Measurements from ENCODE around the gene PTK7.
A peak's percentile ranks its signal among the peaks of the same experiment; 100 is the strongest.

PTK7 gene

DNA sequence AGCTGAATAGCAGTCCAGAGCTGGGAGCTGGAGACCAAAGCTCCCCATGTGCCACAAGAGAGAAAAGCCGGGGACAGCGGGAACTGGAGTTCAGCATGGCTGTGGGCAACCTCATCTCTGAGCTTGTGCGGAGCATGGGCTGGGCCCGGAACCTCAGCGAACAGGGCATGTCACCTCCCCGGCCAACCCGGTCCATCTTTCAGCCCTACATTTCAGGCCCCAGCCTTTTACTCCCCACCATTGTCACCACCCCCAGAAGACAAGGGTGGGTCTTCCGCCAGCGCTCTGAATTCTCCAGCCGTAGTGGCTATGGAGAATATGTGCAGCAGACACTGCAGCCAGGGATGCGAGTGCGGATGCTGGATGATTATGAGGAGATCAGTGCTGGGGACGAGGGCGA, 109.9 kb downstream of the PTK7 start:
- Mint-ChIP-seq H3K4me3 (no peak overlapping the region), H3K27me3 (no peaks in the 10 kb centered on the region), H3K27ac (no peak overlapping the region), H3K9me3 (no peaks in the 10 kb centered on the region), H3K36me3 (peaks cover 26 to 56% of the 10 kb centered on the region in 2 donors), H3K4me1 (peaks cover 41 to 54% of the 10 kb centered on the region in 2 donors)
- DNase-seq (no peak), ATAC-seq (replicated peaks) (no peak)

DNA sequence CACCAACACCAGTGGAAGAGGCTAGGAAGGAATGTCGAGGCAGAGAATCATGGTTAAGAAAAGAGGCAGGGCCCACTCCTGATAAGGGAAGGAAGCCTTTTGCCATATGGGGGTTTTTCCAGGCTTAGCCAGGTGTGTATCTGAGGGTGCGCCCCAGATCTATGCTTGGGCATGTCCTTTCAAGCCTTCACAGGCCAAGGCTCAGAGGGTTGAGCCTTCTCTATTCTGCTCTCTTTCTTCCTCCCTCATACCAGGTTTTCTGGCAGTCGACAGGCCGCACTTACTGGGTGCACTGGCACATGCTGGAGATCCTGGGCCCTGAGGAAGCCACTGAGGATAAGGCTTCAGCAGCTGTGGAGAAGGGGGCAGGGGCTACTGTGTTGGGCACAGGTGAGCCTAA, 110.6 kb downstream of the PTK7 start:
- no peak overlapping the region for H3K4me3 Mint-ChIP-seq
- no peak for ATAC-seq (replicated peaks)
- H3K27ac Mint-ChIP-seq = no peak overlapping the region
- no peaks in the 10 kb centered on the region for H3K9me3 Mint-ChIP-seq
- H3K27me3 Mint-ChIP-seq = no peaks in the 10 kb centered on the region
- peaks cover 26 to 52% of the 10 kb centered on the region in 2 donors for H3K36me3 Mint-ChIP-seq
- peaks cover 35 to 48% of the 10 kb centered on the region in 2 donors for H3K4me1 Mint-ChIP-seq
- DNase-seq = no peak

DNA sequence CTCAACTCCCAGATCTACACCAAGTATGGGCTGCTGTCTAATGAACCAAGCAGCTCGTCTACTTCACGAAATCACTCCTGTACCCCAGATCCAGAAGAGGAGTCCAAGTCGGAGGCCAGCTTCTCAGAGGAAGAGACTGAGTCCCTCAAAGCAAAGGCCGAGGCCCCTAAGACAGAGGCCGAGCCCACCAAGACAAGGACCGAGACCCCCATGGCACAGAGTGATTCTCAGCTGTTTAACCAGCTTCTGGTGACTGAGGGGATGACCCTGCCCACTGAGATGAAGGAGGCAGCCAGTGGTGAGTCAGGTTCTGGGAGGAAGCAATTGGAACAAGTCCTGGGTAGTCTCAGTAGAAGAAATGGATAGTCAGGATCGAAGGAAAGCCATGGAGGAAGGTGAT, 111.7 kb downstream of the PTK7 start:
- H3K27ac Mint-ChIP-seq = no peak overlapping the region
- no peaks in the 10 kb centered on the region for H3K9me3 Mint-ChIP-seq
- peaks cover 32 to 40% of the 10 kb centered on the region in 2 donors for H3K4me1 Mint-ChIP-seq
- peaks cover 31 to 55% of the 10 kb centered on the region in 2 donors for H3K36me3 Mint-ChIP-seq
- H3K27me3 Mint-ChIP-seq = no peaks in the 10 kb centered on the region
- H3K4me3 Mint-ChIP-seq = no peak overlapping the region
- no peak for ATAC-seq (replicated peaks)
- no peak for DNase-seq

DNA sequence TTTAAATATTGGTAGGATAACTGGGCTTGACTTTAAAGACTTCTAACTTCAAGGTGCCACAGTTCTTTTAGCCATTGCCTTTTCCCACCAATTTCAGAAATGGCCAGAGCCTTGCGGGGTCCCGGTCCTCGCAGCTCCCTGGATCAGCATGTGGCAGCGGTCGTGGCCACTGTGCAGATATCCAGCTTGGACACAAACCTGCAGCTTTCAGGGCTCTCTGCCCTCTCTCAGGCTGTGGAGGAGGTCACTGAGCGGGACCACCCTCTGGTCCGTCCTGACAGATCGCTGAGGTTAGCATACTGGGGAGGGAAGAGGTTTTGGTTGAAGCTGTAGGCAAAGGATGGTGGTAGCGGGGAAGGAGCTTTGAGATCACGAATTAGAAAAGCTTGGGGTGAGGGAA, 112.3 kb downstream of the PTK7 start:
- H3K4me1 Mint-ChIP-seq = peaks cover 29 to 34% of the 10 kb centered on the region in 2 donors
- no peak overlapping the region for H3K27ac Mint-ChIP-seq
- peaks cover 35 to 61% of the 10 kb centered on the region in 2 donors for H3K36me3 Mint-ChIP-seq
- H3K27me3 Mint-ChIP-seq = no peaks in the 10 kb centered on the region
- DNase-seq (no peak), ATAC-seq (replicated peaks) (no peak)
- H3K9me3 Mint-ChIP-seq = no peaks in the 10 kb centered on the region
- no peak overlapping the region for H3K4me3 Mint-ChIP-seq

DNA sequence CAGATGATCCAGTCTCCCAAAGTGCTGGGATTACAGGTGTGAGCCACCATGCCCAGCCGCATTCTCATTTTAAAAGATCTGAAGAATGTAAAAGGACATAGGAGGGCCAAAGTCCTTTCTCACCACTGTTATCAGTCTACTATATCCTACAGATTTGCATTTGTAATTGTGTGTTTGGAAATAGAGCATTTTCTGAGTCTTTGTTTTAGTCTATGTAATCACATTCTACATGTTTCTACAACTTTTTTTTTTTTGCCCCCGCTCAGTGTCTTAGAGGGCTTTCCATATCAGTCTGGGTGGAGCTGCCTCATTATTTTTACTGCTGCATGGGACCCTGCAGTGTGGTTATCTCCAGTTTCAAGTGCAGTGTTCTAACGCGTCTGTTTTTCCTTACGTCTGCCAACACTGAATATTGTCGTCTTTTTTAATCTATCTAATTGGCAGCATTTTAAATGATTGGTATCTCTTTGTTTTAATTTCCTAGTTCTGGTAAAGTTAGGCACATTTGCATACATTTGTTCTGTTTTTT, 113.7 kb downstream of the PTK7 start:
- Mint-ChIP-seq H3K36me3 (peaks cover 35 to 60% of the 10 kb centered on the region in 2 donors), H3K4me3 (no peak overlapping the region), H3K27ac (no peak overlapping the region), H3K27me3 (no peaks in the 10 kb centered on the region), H3K4me1 (peaks cover 18 to 20% of the 10 kb centered on the region in 2 donors), H3K9me3 (no peaks in the 10 kb centered on the region)
- ATAC-seq (replicated peaks) (no peak), DNase-seq (no peak)

DNA sequence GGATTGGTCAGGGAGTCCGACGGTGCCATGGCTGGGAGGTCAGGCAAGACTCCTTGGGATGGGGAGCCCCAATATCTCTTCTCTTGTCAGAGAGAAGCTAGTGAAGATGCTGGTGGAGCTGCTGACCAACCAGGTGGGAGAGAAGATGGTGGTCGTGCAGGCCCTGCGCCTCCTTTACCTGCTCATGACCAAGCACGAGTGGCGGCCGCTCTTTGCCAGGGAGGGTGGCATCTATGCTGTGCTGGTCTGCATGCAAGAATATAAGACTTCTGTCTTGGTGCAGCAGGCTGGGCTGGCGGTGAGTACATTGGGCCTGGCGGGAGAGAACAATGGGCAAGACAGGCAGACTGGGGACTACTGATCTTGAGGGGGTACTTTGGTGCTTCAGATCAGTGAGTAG, 116.8 kb downstream of the PTK7 start:
- Mint-ChIP-seq H3K4me1 (peaks cover 6 to 9% of the 10 kb centered on the region in 2 donors), H3K27me3 (no peaks in the 10 kb centered on the region), H3K4me3 (no peak overlapping the region), H3K27ac (no peak overlapping the region), H3K9me3 (no peaks in the 10 kb centered on the region), H3K36me3 (peaks cover 32 to 50% of the 10 kb centered on the region in 2 donors)
- ATAC-seq (replicated peaks) (no peak), DNase-seq (no peak)

DNA sequence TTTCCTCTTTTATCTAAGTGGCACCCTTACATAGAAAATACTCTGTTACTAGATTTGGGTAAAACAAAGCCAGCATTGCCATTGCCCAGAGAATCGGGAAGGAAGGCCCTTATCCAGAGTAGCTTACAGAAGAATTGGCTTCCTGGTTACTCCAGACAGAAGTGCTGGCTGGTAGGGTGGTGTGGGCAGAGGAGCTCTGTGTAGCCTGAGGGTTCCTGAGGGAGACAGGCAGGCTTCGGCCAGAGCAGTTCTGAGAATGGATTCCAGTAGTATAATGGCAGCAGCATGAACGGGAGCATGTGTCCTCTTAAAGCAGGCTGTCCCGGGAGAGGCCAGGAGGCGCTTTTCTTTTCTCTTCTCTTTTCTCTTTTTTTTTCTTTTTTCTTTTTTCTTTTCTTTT, 117.8 kb downstream of the PTK7 start:
- ATAC-seq (replicated peaks) (no peak), DNase-seq (no peak)
- Mint-ChIP-seq H3K27ac (no peak overlapping the region), H3K36me3 (peaks cover 32 to 43% of the 10 kb centered on the region in 2 donors), H3K27me3 (no peaks in the 10 kb centered on the region), H3K9me3 (no peaks in the 10 kb centered on the region), H3K4me3 (no peak overlapping the region), H3K4me1 (peaks cover 6 to 7% of the 10 kb centered on the region in 2 donors)

DNA sequence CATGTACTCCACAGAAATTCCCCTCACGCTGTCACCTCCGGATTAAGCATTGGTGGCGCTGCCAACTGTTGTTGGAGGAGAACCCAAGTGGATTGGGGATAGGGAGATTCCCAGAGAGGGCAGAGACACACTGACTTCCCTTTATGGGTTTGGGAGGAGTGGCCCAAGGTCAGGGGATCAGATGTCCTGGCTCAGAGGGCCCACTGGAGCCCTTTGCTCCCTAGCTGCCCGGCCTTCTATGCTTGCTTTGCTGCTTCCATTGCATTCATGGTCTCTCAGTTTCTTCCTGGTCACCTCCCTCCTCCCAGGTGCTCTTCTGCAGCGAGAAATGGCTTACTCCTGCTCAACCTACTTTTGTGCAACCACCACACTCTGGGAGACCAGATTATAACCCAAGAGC, 120.2 kb downstream of the PTK7 start:
- Mint-ChIP-seq H3K9me3 (no peaks in the 10 kb centered on the region), H3K27ac (no peak overlapping the region), H3K4me3 (no peak overlapping the region)

DNA sequence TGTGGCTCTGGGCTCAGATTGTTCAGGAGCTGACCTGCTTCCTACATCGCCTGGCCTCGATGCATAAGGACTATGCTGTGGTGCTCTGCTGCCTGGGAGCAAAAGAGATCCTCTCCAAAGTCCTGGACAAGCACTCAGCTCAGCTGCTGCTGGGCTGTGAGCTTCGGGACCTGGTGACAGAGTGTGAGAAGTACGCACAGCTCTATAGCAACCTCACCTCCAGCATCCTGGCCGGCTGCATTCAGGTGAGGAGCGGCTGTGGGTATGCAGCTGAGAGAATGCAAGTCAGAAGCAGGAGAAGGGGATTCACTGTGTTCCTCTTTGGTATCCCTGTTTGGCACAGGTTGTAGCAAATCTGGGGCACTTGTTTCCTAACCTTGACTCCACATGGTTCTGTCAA, 123.8 kb downstream of the PTK7 start:
- Mint-ChIP-seq H3K27me3 (no peaks in the 10 kb centered on the region), H3K36me3 (peaks cover 36 to 57% of the 10 kb centered on the region in 2 donors), H3K4me3 (no peak overlapping the region), H3K9me3 (no peaks in the 10 kb centered on the region), H3K27ac (no peak overlapping the region), H3K4me1 (no peaks in the 10 kb centered on the region)
- DNase-seq (no peak), ATAC-seq (replicated peaks) (no peak)

More for the DNA sequence above, 120.2 kb downstream of the PTK7 start:
- DNase-seq (no peak), ATAC-seq (replicated peaks) (no peak)
- H3K27me3 Mint-ChIP-seq = no peaks in the 10 kb centered on the region
- H3K36me3 Mint-ChIP-seq = peaks cover 38 to 48% of the 10 kb centered on the region in 2 donors
- H3K4me1 Mint-ChIP-seq = peaks cover 0 to 5% of the 10 kb centered on the region in 2 donors

DNA sequence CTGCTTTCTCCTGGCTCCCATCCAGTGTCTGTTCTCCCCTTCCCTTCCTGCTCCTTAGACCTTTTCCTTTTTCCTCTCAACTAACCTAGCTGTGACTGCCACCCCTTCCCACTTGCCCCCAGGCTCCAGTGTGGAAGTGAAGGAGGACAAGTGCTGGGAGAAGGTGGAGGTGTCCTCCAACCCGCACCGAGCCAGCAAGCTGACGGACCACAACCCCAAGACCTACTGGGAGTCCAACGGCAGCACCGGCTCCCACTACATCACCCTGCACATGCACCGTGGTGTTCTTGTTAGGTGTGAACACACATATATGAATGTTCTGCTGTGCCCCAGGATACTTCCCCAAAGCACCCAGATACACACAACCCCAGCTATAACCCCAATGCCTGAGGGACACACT, 124.4 kb downstream of the PTK7 start:
- ATAC-seq (replicated peaks) (no peak), DNase-seq (no peak)
- H3K27ac Mint-ChIP-seq = no peak overlapping the region
- H3K9me3 Mint-ChIP-seq = no peaks in the 10 kb centered on the region
- H3K4me3 Mint-ChIP-seq = no peak overlapping the region
- H3K27me3 Mint-ChIP-seq = no peaks in the 10 kb centered on the region
- peaks cover 40 to 59% of the 10 kb centered on the region in 2 donors for H3K36me3 Mint-ChIP-seq
- no peaks in the 10 kb centered on the region for H3K4me1 Mint-ChIP-seq

DNA sequence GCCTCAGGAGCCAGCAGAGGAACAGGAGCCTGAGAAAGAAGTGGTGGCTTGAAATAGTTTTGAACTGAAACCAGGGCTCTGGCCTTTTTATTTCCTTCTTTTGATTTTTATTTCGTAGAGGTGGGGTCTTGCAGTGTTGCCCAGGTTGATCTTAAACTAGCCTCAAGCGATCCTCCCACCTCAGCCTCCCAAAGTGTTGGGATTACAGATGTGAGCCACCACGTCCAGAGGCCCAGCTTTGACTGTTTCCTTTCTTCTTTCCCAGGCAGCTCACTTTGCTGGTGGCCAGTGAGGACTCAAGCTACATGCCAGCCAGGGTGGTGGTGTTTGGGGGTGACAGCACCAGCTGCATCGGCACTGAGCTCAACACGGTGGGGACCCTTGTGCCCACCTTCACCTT, 126.3 kb downstream of the PTK7 start:
- Mint-ChIP-seq H3K4me3 (no peak overlapping the region), H3K27me3 (no peaks in the 10 kb centered on the region), H3K9me3 (no peaks in the 10 kb centered on the region), H3K36me3 (peaks cover 41 to 62% of the 10 kb centered on the region in 2 donors), H3K27ac (peak overlapping the region; percentile 60), H3K4me1 (peaks cover 0 to 4% of the 10 kb centered on the region in 2 donors)
- ATAC-seq (replicated peaks) (no peak), DNase-seq (no peak)

DNA sequence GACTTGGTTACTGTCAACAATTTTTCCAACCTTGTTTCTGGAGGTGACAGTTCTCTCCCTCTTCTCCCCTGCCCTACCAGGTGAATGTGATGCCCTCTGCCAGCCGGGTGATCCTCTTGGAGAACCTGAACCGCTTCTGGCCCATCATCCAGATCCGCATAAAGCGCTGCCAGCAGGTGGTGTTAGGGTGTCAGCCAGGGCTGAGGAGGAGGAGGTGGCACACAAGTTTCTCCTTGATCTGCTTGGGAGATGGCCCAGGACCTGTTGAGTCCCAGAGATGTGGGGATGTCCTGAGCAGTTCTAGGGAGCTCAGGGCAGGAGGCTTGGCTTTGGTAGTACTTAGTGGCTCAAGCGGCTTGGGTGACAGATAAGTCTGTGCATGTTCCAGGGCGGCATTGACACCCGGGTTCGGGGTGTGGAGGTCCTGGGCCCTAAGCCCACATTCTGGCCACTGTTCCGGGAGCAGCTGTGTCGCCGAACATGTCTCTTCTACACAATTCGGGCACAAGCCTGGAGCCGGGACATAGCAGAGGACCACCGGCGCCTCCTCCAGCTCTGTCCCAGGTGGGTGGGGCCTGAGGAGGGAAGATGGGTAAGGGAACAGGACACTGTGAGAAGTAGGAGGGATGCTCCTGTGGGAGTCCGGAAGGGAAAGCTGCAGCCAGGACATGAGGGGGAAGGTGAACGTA, 127.1 kb downstream of the PTK7 start:
- no peak overlapping the region for H3K27ac Mint-ChIP-seq
- peaks cover 41 to 62% of the 10 kb centered on the region in 2 donors for H3K36me3 Mint-ChIP-seq
- no peak for DNase-seq
- no peak overlapping the region for H3K4me3 Mint-ChIP-seq
- no peaks in the 10 kb centered on the region for H3K27me3 Mint-ChIP-seq
- H3K4me1 Mint-ChIP-seq = peaks cover 0 to 4% of the 10 kb centered on the region in 2 donors
- no peak for ATAC-seq (replicated peaks)
- no peaks in the 10 kb centered on the region for H3K9me3 Mint-ChIP-seq

DNA sequence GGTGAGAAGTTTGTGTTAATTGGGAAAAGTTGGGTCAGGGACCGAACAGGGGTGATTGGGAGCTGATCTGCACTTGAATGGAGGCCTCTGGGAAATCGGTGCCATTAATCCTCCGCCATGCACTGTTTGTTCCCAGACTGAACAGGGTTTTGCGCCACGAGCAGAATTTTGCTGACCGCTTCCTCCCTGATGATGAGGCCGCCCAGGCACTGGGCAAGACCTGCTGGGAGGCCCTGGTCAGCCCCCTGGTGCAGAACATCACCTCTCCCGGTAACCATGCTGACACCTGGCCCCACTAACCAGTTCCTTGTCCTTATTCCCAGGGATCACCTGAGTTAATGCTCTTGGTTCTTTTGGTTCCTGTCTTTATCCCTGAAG, 127.6 kb downstream of the PTK7 start:
- no peak overlapping the region for H3K4me3 Mint-ChIP-seq
- H3K9me3 Mint-ChIP-seq = no peaks in the 10 kb centered on the region
- H3K4me1 Mint-ChIP-seq = peaks cover 0 to 4% of the 10 kb centered on the region in 2 donors
- H3K36me3 Mint-ChIP-seq = peaks cover 41 to 62% of the 10 kb centered on the region in 2 donors
- H3K27ac Mint-ChIP-seq = peak overlapping the region; percentile 33
- ATAC-seq (replicated peaks) (no peak), DNase-seq (no peak)
- H3K27me3 Mint-ChIP-seq = no peaks in the 10 kb centered on the region

DNA sequence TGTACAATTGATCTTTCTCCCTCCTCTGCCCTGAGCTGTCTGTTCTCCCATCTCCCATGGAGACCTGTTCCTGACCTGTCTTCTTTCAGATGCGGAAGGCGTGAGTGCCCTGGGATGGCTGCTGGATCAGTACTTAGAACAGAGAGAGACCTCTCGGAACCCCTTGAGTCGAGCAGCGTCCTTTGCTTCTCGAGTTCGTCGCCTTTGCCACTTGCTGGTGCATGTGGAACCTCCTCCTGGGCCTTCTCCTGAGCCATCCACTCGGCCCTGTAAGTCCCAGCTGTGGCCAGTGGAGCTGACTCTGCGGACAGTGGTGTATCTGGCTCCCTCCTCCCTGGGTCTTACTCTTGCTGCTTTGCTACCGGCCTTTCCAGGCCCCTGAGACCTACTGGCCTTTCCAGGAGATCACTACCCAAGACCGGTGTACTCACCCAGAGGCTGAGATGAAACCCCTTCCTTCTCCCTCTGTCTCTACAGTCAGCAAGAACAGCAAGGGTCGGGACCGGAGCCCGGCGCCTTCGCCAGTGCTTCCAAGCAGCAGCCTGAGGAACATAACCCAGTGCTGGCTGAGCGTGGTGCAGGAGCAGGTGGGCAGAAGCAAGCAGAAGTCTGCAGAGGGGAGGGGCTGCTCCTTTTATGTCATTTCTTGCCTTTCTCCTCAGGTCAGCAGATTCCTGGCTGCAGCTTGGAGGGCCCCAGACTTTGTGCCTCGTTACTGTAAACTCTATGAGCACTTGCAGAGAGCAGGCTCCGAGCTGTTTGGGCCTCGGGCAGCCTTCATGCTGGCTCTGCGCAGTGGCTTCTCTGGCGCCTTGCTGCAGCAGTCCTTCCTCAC, 128.4 kb downstream of the PTK7 start:
- peaks cover 0 to 4% of the 10 kb centered on the region in 2 donors for H3K4me1 Mint-ChIP-seq
- ATAC-seq (replicated peaks) = no peak
- peaks cover 43 to 61% of the 10 kb centered on the region in 2 donors for H3K36me3 Mint-ChIP-seq
- no peak overlapping the region for H3K4me3 Mint-ChIP-seq
- H3K27me3 Mint-ChIP-seq = no peaks in the 10 kb centered on the region
- H3K27ac Mint-ChIP-seq = peak overlapping the region; percentile 33
- no peaks in the 10 kb centered on the region for H3K9me3 Mint-ChIP-seq
- no peak for DNase-seq

DNA sequence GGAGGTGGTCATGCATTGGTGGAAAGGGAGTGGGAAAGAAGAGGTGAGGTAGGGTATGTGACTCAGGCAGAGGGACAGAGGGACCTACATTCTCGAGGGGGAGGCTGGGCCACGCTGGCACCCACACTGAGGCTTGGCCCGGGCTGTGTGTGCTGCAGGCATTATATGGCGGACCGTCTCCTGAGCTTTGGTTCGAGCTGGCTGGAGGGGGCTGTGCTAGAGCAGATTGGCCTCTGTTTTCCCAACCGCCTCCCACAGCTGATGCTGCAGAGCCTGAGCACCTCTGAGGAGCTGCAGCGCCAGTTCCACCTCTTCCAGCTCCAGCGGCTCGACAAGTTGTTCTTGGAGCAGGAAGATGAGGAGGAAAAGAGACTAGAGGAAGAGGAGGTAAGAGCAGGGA, 129.7 kb downstream of the PTK7 start:
- ATAC-seq (replicated peaks) (no peak), DNase-seq (no peak)
- H3K27me3 Mint-ChIP-seq = no peaks in the 10 kb centered on the region
- no peaks in the 10 kb centered on the region for H3K9me3 Mint-ChIP-seq
- H3K4me3 Mint-ChIP-seq = no peak overlapping the region
- peaks cover 0 to 4% of the 10 kb centered on the region in 2 donors for H3K4me1 Mint-ChIP-seq
- peaks cover 40 to 53% of the 10 kb centered on the region in 2 donors for H3K36me3 Mint-ChIP-seq
- no peak overlapping the region for H3K27ac Mint-ChIP-seq

All from stimulated activated naive B cell treated with anti-CD40 and anti-IgM and Interleukin-4, amounts not matched to agents 10 μg/mL and 1 μg/mL and 100 μg/mL, for 72 hours (primary cell).